ENCODE measurements around the gene NUP210.
"Not testable (repeated sequence)": the region's sequence is repeated elsewhere in the genome, so short reads cannot be mapped to it uniquely, and the experiment has no call there.

Gene NUP210

GRCh38 chr3:13420045-13420830 lies at the start of gene NUP210:
Gene NUP210 (minus strand): TSS chr3:13420322. CDS start chr3:13420226, 96 bp downstream.
- peak; percentile 18 for DNase-seq

GRCh38 chr3:13466781-13467180 lies 46.7 kb upstream of the NUP210 start:
- DNase-seq, result no peak

- DNase-seq, result no peak
Measured at GRCh38 chr3:13465236-13465873, 45.2 kb upstream of the NUP210 start.

GRCh38 chr3:13463618-13464400 lies 43.7 kb upstream of the NUP210 start:
- DNase-seq, result no peak

GRCh38 chr3:13462822-13463221 lies 42.7 kb upstream of the NUP210 start:
- no peak for DNase-seq

- DNase-seq, result no peak
Measured at GRCh38 chr3:13462125-13462629, 42.1 kb upstream of the NUP210 start.

GRCh38 chr3:13461169-13462124 lies 41.3 kb upstream of the NUP210 start:
- DNase-seq, result peak; percentile 53

- DNase-seq, result no peak
Measured at GRCh38 chr3:13460341-13460736, 40.2 kb upstream of the NUP210 start.

GRCh38 chr3:13459605-13460340 lies 39.7 kb upstream of the NUP210 start:
- DNase-seq, result no peak

GRCh38 chr3:13457593-13457992 lies 37.5 kb upstream of the NUP210 start:
- DNase-seq, result no peak

GRCh38 chr3:13455644-13456043 lies 35.5 kb upstream of the NUP210 start:
- no peak for DNase-seq

GRCh38 chr3:13452490-13453335 lies 32.6 kb upstream of the NUP210 start:
- DNase-seq, result peak; percentile 33

GRCh38 chr3:13451301-13451673 lies 31.2 kb upstream of the NUP210 start:
- DNase-seq, result peak; percentile 16

GRCh38 chr3:13442882-13443281 lies 22.8 kb upstream of the NUP210 start:
- DNase-seq, result not testable (repeated sequence)

GRCh38 chr3:13440204-13440817 lies 20.2 kb upstream of the NUP210 start:
- DNase-seq, result no peak

- not testable (repeated sequence) for DNase-seq
Measured at GRCh38 chr3:13436213-13436612, 16.1 kb upstream of the NUP210 start.

GRCh38 chr3:13433912-13434311 lies 13.8 kb upstream of the NUP210 start:
- DNase-seq, result no peak

- DNase-seq, result no peak
Measured at GRCh38 chr3:13432093-13432492, 12.0 kb upstream of the NUP210 start.

- not testable (repeated sequence) for DNase-seq
Measured at GRCh38 chr3:13430411-13430875, 10.3 kb upstream of the NUP210 start.

All from activated T-cell treated with anti-CD3 and anti-CD28 coated beads for 4 hours (primary cell).